NCI-H1092 (cell line): ENCODE results near the gene SLK.

Source experiments
- DNase-seq: peaks from one replicate; lab custom pipeline; 2025; lab: John Stamatoyannopoulos, UW

The SLK gene

DNA sequence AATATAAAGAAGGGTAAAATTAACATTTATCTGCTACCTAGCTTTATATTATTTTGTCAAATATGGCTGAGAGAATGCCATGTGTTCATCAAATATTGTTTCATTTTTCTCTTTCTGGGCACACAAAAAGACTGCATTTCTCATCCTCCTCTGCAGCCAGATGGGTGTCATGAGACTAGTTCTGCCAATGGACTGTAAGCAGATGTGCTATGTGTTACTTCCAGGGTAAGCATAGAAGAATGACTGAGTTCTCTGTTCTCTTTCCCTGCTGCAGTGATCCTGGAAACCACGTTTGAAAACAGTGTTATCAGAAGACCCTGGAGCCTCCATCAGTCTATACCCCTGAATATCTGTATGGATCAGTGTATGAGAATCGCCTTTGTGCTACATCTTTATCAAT lies 24.1 kb upstream of the SLK start:
- DNase-seq, result no peak

DNA sequence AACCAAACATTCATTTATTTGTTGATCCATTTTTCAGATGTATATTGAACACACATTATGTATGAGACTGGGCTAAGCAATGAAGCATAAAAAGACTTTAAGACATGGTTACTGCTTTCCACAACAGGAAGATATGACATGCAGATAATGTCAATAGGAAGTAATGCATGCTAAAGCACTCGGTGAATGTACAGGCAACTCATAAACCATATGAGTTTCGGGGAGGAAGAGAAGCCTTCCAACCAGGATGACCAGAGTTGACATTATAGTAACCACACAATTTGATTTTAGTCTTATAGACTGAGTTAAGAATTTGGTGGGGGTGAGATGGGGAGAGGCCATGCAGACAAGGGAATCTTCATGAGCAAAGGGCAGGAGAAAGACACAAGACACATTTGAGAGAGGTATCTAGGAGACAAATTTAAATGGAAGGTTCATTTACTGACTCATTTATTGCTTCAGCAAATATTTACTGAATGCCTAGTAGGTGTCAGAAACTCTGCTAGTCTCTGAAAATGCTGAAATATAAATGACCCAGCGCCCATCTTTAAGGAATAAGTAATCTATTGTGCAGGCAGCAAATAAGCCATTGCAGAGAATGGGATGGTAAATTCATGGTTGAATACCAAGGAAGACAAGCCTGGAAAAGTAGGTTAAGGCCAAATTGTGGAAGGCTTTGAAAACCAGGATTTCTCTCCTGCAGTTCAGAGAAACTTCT lies 19.0 kb upstream of the SLK start:
- no peak for DNase-seq

GRCh38 chr10:103949728-103950127 lies 17.2 kb upstream of the SLK start:
- DNase-seq, result no peak

DNA sequence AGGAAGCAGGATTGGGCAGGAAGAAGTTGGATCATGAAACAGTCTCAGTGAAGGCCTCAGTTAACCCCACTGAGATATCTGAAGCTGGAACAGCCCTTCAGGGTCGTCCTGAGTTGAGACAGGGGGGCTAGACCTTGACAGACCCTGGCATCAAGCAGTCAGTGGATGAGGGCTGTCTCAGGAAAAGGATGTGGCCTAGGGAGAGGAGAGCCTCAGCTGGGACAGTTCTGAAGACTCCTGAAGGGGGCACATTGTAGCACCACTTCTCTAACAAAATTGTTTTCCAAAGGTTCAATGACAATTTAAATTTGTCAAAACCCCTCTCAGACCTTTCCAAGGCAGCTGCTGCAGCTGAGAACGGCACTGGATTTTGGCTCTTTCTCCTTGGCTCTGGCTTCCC lies 15.8 kb upstream of the SLK start:
- DNase-seq, result no peak

DNA sequence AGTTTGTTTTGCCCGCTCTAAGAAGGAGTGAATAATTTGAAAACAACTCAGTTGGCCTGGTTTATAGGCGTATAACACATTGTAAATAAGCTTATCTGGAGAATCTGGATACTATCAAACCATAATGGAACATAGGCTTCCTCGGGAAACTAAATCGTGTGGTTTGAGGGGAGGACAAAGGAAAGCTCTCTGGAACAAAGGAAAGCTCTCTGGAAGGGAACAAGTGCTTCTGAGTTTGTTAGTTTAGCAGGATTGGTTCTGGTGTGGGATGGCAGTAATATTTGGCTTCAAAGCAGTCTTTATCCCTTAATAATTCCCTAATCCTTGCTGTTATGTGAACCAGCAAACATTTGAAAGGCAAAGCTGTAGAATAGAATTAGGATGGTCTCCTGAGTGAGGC lies 15.0 kb upstream of the SLK start:
- DNase-seq, result no peak

DNA sequence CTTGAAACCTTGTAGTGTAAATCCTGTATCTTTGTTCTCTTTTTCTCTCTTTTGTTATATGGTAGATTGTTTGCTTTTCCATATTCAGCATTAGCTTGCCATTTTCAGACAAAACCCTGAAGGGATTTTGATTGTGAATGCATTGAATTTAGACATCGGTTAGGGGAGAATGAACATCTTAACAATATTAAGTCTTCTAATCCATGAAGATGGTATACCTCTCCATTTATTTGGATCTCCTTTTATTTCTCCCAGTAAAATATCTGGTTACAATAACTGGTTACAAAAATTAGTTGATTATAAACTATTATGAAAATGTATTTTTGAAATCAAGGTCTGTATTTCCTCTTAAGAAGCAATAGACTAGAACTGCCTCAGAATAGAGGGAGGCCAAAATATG lies 12.4 kb upstream of the SLK start:
- DNase-seq, result no peak

DNA sequence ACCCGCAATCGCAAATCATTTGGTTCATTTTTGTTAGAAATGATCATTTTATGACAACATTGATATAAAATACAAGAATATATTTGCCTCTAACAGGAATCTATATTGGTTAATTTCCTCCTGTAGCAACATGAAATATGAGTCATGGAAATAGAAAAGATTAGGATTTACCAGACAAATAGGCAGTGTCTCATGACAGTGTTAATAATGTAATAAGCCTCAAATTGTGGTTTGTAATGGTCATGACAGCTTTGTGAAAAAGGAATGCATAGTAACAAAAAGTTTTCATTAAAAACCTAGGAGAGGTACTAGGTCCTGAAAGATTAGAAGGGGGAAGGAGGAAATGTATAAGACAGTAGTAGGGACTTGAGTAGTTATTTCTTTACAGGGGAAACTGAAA lies 7.9 kb upstream of the SLK start:
- DNase-seq, result no peak

GRCh38 chr10:103960103-103960502 lies 6.8 kb upstream of the SLK start:
- DNase-seq, result no peak

- DNase-seq, result no peak
These were observed 620 bp downstream of the SLK start for GRCh38 chr10:103967448-103968071.

DNA sequence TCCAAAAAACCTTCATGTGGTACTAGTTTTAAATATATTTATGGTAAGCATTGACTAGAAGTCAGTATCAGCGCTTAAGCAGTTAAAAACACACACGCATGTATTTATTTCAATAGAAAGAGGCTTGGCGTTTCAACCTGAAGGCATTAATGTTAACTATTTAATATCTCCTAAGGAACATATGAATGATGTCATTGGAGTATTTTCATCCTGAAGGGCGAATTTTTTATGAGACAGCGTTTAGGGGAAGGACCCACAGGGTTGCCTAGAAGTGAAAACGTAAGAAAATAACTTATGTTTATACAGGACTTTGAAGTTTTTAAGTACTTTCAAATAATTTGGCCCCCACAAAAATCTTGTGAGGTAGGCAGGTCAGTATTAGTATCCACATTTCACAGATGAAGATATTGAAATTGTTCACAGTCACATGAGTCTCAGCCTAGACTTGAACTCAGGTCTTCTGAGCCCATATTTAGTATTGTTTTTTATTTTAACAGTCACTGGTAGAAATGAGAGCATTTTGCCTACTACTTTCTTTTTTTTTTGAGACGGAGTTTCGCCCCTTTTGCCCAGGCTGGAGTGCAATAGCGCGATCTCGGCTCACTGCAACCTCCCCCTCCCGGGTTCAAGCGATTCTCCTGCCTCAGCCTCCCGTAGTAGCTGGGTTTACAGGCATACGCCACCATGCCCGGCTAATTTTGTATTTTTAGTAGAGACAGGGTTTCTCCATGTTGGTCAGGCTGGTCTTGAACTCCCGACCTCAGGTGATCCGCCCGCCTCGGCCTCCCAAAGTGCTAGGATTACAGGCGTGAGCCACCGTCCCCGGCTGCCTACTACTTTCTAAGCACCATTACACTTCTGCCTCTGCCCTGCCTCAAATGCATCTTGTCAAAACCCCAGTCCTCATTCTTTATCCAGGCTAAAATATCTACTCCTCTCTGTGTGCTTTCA lies 1.8 kb downstream of the SLK start:
- DNase-seq, result no peak

DNA sequence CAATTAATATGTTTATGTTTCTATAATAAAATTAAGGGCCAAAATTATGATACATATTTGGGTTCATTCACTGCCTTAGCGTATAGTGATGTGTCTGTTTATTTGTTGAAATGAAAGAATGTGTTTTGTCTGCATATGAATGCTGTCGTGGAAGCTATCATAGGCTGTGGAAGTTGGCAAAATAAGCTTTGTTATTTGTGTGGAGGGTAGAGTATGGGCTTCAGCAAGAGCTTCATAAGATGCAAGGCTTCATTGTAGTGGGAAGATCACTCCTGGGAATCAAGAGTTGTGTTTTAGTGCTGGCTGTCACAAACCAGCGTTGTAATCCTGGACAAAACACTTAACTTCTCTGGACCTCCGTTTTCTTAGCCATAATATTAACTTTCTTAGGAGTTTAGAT lies 2.5 kb downstream of the SLK start:
- no peak for DNase-seq

DNA sequence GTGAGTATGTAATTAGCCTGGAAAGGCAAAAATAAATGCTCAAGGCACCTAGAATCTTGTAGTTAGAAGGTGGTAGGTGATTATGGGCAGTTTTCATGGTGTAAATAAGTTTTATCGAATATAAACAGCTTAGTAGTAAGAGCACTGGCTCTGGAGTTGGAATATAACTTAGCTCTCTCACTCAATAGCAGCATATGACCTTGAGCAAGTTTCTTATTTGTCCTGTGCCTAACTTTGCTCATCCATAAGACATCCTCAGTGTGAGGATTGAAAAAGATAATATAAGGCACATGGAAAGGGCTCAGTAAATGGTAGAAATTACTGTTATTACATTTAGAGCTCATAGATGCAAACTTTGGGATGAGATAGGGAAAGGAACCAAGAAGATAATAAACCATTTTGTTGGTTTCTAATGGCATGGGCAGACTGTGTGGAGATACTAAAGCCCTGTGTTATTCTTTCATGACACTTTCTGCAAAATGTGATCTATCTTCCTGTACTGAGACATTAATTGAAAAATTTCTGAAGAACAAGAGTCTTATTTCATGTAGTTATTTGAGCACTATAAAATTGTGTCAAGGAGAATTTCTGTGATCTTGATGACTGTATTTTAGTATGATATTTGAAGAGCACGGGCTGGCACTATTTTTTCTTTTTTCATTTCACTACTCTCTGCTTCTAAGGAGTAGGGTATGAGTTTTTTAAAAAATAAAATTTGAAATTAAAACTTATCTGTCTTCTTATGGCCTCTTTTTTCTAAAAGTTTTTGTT lies 3.1 kb downstream of the SLK start:
- no peak for DNase-seq

GRCh38 chr10:103975169-103975568 lies 8.2 kb downstream of the SLK start:
- DNase-seq, result no peak

GRCh38 chr10:103977204-103977603 lies 10.3 kb downstream of the SLK start:
- no peak for DNase-seq

DNA sequence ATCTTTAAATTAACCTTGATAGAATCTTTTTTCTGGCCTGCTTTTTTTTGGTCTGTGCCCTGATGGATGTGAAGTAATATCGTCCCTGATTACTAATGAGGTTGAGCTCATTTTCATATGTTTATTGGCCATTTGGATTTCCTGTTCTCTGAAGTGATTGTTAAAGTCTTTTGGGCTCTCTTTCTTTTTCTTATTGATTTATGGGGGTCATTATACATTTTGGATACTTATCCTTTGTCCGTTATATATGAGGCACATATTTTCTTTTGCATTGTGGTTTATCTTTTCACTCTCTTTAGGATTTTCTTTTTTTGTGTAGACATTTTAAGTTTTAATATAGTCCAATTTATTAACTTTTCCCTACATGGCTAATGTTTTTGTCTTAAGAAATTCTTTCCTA lies 12.6 kb downstream of the SLK start:
- DNase-seq, result no peak

GRCh38 chr10:103980288-103980906 lies 13.5 kb downstream of the SLK start:
- no peak for DNase-seq

DNA sequence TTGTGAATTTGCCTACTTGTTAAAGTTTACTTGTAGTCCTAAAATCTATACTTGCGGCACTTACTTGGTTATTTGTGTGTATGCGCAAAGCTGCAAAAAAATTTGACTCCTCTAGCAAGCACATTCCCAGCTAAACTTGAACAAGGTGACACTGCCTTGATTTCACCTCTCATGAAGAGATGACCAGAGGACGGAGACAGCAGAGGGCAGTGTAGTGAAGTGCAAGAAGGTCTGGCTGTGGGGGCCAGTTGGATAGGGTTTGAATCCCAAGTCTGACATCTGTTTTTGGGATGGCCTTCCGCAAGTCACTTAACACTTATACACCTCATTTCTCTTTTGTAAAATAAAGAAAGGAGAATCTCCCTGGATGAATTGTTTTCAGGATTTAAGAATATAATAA lies 15.7 kb downstream of the SLK start:
- no peak for DNase-seq

- no peak for DNase-seq
These were observed 16.5 kb downstream of the SLK start for GRCh38 chr10:103983367-103983911.

DNA sequence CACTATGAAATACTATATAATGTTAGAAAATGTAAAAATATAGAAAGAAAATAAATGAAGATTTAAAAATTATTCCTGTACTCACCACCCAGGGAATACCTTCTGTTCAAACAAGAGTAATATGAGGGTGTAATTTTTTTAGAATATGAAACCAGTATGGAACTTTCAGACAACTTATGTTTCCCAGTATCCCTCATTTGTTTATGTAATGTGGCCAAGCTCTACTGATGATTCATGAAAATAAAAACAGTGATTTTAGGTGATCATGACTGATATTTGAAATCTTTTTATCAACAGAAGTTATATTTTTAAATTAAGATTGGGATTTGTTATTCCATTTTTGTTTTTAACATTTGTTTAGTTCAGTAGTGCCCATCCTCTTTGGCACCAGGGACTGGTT lies 18.8 kb downstream of the SLK start:
- no peak for DNase-seq

DNA sequence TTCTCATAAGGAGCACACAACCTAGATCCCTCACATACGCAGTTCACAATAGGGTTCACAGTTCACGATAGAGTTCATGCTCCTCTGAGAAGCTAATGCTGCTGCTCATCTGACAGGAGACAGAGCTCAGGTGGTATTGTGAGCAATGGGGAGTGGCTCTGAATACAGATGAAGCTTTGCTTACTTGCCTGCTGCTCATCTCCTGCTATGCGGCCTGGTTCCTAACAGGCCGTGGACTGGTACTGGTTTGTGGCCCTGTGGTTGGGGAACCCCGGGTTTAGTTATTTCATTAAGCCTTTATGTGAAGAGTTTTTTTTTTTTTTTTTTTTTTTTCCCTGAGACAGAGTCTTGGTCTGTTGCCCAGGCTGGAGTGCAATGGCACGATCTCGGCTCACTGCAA lies 19.4 kb downstream of the SLK start:
- DNase-seq, result no peak

DNA sequence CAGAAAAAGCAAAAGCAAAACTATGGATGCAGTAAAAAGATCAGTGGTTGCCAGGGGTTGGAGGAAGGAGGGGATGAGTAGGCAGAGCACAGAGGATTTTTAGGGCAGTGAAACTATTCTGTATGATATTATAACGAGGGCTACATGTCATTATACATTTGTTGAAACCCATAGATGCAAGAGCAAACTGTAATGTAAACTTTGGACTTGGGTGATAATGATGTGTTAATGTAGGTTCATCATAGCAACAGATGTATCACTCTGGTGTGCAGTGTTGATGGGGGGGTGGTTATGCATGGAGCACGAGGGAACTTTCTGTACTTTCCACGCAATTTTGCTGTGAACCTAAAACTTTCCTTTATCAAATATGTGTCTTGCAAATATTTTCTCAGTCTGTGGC lies 23.2 kb downstream of the SLK start:
- no peak for DNase-seq
